Suprapubic skin (tissue), 4 donors: ENCODE results near the gene MEGF9. TPM values are rescaled to one million over a fixed set of nuclear protein-coding genes. Genes with fewer than 3 reads are reported as not detected.

Experiments used
- DNase-seq, 2 donors: peaks; one replicate each; pipeline ENCODE4 v3.0.0-alpha.2; 2019; ENCODE audit warnings: low spot score in 2 of 2
- H3K27ac ChIP-seq: fragments of 200-600 bp; sonication (generic); one replicate; pipeline ENCODE4 v1.5.1; 2019
- H3K27me3 ChIP-seq: fragments of 200-600 bp; sonication (generic); one replicate; pipeline ENCODE4 v1.5.1; 2019
- H3K36me3 ChIP-seq: fragments of 200-600 bp; sonication (generic); one replicate; pipeline ENCODE4 v1.5.1; 2019
- H3K4me1 ChIP-seq: fragments of 200-600 bp; sonication (generic); one replicate; pipeline ENCODE4 v1.5.1; 2019
- H3K4me3 ChIP-seq: fragments of 200-600 bp; sonication (generic); one replicate; pipeline ENCODE4 v1.5.1; 2019; ENCODE audit warnings: mild to moderate bottlenecking
- H3K9me3 ChIP-seq: fragments of 200-600 bp; sonication (generic); one replicate; pipeline ENCODE4 v1.5.1; 2019
- EP300 ChIP-seq: sonication (generic); formaldehyde crosslinking; IDR thresholded peaks from one replicate; pipeline ENCODE4 v1.6.1; 2017; ENCODE audit warnings: antibody characterized with exemption
- POLR2A ChIP-seq, 2 donors: fragments of 450-650 bp; IDR thresholded peaks; one replicate each; pipeline ENCODE4 v1.6.1; 2017; ENCODE audit warnings: antibody characterized with exemption in 2 of 2, mild to moderate bottlenecking in 2 of 2, moderate library complexity in 2 of 2
- POLR2AphosphoS5 ChIP-seq, 3 donors: sonication (generic); formaldehyde crosslinking; IDR thresholded peaks; one replicate each; pipeline ENCODE4 v1.6.1; 2017; ENCODE audit warnings: antibody characterized with exemption in 3 of 3
- WGBS: methylation state at CpG from one replicate; pipeline ENCODE4 v1.1.5; 2018; 5-methylcytosine and 5-hydroxymethylcytosine counted together
- total RNA-seq, 4 donors: library from RNA; depleted of rRNA; stranded (reverse); fragments of >200 nt; gene quantifications; one replicate each; pipeline ENCODE4 v1.1.0, GENCODE V29; 2016
- TF ChIP-seq, protein P1 (sequence below), 2 donors: fragments of 200-600 bp in 1 of 2; fragments of 450-650 bp in 1 of 2; sonication (generic) in 1 of 2; IDR thresholded peaks; one replicate each; pipeline ENCODE4 v1.5.1; 2016 to 2019; ENCODE audit warnings: antibody characterized with exemption in 2 of 2, mild to moderate bottlenecking in 1 of 2, moderate library complexity in 1 of 2

Gene MEGF9
- total RNA-seq, 4 donors from 2014 or later, result 33.6 to 58.1 (median 46.0) TPM

DNA sequence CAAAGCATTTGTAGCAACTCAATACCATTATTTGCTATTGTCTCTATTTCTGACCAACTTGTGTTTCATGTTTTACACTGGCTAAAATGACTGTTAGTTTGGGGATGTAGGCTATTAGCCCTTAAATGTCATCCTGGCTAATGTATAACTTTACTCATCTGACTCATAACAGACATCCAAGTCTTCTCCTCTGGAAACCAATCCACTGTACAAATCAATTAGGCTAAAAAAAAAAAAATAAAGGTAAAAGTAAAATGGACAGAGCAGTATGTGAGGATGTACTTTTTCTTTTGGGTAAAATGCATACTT lies 20.6 kb downstream of the MEGF9 start:
- Histone ChIP-seq H3K4me1 (peaks cover 14% of the 10 kb centered on the region), H3K27ac (no peak overlapping the region), H3K27me3 (no peaks in the 10 kb centered on the region), H3K36me3 (no peaks in the 10 kb centered on the region), H3K4me3 (no peak overlapping the region), H3K9me3 (no peaks in the 10 kb centered on the region)
- TF ChIP-seq, protein P1, sequence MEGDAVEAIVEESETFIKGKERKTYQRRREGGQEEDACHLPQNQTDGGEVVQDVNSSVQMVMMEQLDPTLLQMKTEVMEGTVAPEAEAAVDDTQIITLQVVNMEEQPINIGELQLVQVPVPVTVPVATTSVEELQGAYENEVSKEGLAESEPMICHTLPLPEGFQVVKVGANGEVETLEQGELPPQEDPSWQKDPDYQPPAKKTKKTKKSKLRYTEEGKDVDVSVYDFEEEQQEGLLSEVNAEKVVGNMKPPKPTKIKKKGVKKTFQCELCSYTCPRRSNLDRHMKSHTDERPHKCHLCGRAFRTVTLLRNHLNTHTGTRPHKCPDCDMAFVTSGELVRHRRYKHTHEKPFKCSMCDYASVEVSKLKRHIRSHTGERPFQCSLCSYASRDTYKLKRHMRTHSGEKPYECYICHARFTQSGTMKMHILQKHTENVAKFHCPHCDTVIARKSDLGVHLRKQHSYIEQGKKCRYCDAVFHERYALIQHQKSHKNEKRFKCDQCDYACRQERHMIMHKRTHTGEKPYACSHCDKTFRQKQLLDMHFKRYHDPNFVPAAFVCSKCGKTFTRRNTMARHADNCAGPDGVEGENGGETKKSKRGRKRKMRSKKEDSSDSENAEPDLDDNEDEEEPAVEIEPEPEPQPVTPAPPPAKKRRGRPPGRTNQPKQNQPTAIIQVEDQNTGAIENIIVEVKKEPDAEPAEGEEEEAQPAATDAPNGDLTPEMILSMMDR (IDR thresholded peaks at IDR 0.05), result no peak
- TF ChIP-seq POLR2AphosphoS5 (IDR thresholded peaks at IDR 0.05), result no peak
- TF ChIP-seq POLR2A (IDR thresholded peaks at IDR 0.05), result no peak
- no peak for TF ChIP-seq EP300
- DNase-seq, result no peak

DNA sequence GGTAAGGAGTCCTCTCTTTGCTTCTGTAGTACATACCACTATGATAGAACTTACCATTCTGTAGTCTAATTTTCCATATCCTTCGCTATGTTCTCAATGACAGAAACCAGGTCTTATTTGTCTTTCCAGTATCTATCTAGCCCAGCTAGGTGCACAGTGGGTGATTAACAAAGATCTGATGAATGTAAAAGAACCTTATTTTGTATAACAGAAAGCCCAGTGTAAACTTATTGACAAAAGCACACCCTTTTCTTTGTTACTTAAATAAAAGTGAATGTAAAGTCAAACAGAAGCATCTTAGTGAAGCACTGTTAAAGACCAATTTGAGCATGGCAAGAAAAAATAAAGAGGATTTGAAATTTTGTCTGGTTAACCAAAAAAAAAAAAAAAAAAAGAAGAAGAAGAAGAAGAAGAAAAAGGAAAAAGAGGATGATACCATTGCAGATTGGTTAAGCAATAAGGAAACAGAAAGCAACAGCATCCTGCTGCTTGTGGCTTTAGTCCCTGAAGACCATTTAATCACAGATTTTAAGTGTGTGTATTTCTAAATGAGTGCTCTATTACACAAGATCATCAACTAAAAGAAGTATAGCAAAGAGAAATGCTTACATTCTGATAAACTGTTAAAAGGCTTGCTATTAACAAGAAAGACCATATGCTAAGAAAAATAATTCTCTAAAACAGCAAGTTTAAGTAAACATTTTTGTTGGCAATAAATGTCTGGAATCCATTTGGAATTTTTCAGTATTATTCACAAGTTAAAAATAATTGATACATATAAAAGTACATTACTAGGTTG lies 21.2 kb downstream of the MEGF9 start:
- TF ChIP-seq, protein P1 (IDR thresholded peaks at IDR 0.05), result no peak
- H3K27ac ChIP-seq, result no peak overlapping the region
- H3K4me3 ChIP-seq, result no peak overlapping the region
- no peak for DNase-seq
- H3K36me3 ChIP-seq, result no peaks in the 10 kb centered on the region
- WGBS, result 91% methylated on average over 1 of the region's 1 CpG
- H3K9me3 ChIP-seq, result no peaks in the 10 kb centered on the region
- H3K4me1 ChIP-seq, result peaks cover 12% of the 10 kb centered on the region
- H3K27me3 ChIP-seq, result no peaks in the 10 kb centered on the region

DNA sequence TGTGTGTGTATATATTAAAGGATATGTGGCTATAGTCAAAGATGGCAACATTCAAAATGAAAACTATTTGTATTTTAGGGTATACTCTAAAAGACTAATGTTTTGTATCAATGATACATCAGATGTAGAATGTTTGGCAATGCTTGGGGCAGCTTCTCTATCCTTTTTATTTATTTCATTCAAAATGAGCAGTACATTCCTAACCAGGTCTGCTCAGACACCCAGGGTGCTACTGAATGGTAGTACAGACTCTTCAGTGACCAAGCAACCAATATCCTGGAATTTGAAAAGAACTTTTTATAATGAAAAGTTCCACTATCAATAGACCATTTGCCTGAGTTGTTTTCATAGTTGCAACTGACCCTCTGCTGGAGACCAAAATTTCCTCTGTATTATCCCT lies 23.9 kb downstream of the MEGF9 start:
- Histone ChIP-seq H3K4me1 (peaks cover 12% of the 10 kb centered on the region), H3K36me3 (no peaks in the 10 kb centered on the region), H3K4me3 (no peak overlapping the region), H3K27me3 (no peaks in the 10 kb centered on the region), H3K27ac (no peak overlapping the region), H3K9me3 (no peaks in the 10 kb centered on the region)
- DNase-seq, result no peak
- no peak for TF ChIP-seq POLR2A (IDR thresholded peaks at IDR 0.05)
- no peak for TF ChIP-seq EP300
- TF ChIP-seq POLR2AphosphoS5 (IDR thresholded peaks at IDR 0.05), result no peak
- TF ChIP-seq, protein P1 (IDR thresholded peaks at IDR 0.05), result no peak

DNA sequence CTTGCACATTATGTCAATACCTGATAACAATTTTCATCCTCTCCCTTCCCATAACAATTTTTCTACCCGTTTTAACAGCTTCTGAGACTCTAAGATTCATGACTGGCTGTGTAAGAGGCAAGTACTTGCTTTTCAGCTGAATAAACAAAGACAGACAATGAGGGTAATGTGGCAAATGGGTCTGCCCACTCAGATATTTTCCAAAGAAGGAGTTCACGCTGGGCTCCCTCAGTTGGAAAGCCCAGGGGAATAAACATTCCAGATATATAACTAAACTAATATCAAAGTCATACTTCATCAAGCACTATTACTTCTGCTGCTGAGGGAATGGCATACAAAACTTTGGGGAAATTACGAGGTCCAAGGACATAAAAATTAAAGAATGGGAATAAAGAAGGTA lies 24.4 kb downstream of the MEGF9 start:
- Histone ChIP-seq H3K27me3 (no peaks in the 10 kb centered on the region), H3K36me3 (no peaks in the 10 kb centered on the region), H3K9me3 (no peaks in the 10 kb centered on the region), H3K4me3 (no peak overlapping the region), H3K27ac (no peak overlapping the region), H3K4me1 (peaks cover 11% of the 10 kb centered on the region)
- WGBS, result 65% methylated on average over 3 of the region's 3 CpGs
- TF ChIP-seq EP300, result no peak
- no peak for TF ChIP-seq POLR2AphosphoS5 (IDR thresholded peaks at IDR 0.05)
- TF ChIP-seq, protein P1 (IDR thresholded peaks at IDR 0.05), result no peak
- TF ChIP-seq POLR2A (IDR thresholded peaks at IDR 0.05), result no peak
- no peak for DNase-seq

DNA sequence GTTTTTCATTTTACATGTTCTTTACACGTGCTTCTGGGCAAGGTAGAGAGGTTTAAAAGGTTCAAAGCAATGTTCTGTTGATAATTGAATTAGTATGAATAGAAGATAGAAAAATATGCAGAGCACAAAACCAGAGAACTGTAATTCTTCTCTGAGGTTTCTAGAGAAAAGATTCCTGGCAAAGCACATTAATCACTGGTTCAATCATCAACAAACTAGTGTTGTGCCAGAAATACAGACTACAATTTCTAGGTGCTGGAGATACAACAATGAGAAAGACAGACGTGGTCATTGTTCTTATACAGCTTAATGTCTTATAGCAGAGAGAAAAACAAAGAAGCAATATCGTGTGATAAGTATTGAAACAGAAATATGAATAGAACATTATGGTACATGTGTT lies 25.5 kb downstream of the MEGF9 start:
- H3K27me3 ChIP-seq, result no peaks in the 10 kb centered on the region
- no peak for DNase-seq
- H3K9me3 ChIP-seq, result no peaks in the 10 kb centered on the region
- 58% methylated on average over 3 of the region's 3 CpGs for WGBS
- H3K27ac ChIP-seq, result no peak overlapping the region
- no peak overlapping the region for H3K4me3 ChIP-seq
- no peaks in the 10 kb centered on the region for H3K36me3 ChIP-seq
- H3K4me1 ChIP-seq, result peaks cover 4% of the 10 kb centered on the region
- no peak for TF ChIP-seq POLR2A (IDR thresholded peaks at IDR 0.05)
- TF ChIP-seq, protein P1 (IDR thresholded peaks at IDR 0.05), result no peak
- TF ChIP-seq POLR2AphosphoS5 (IDR thresholded peaks at IDR 0.05), result no peak
- TF ChIP-seq EP300, result no peak
